ENCODE data around the gene TMEM141.

The TMEM141 gene

GRCh38 chr9:136790640-136791515, at the start of gene TMEM141:
Gene TMEM141, plus strand, starts transcription at chr9:136791344. Its CDS starts 27 bp downstream, at chr9:136791371.
- peak; percentile 99 for DNase-seq (ENCODE audit: low spot score)

GRCh38 chr9:136741883-136742571, 49.1 kb upstream of the TMEM141 start:
- no peak for DNase-seq (ENCODE audit: low spot score)

- DNase-seq (ENCODE audit: low spot score), result no peak
Measured at GRCh38 chr9:136742591-136743391, 48.4 kb upstream of the TMEM141 start, which contains the start of gene LCN10. Gene LCN10, minus strand, starts transcription at chr9:136742940. Its CDS starts 37 bp downstream, at chr9:136742903.

DNA sequence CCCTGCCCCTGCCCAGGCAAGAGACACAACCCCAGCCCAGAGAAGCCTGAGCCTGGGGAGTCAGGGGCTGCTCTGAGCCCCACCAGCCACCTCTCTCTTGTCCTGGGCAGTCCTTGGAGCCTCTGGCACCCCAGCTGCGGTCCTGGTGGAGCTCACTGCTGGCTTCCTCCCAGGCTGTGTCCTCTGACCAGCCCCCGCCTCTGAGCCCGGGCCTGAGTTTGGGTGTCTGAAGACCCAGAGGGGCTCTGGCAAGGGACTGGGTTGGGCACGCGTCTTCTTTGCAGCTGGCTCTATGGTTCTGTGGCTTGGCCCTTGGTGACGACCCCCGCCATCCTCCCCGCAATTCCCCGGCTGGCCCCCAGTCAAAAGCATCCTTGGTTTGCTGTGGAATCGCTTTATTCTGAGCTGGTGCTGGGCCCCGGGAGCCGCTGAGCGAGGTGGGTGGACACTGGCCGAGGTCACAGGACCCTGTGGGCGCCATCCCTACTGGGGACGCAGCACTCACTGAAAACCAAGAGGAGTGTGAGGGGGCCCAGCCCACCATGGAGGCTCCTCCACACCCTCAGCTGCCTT, 47.4 kb upstream of the TMEM141 start:
- no peak for DNase-seq (ENCODE audit: low spot score)

DNA sequence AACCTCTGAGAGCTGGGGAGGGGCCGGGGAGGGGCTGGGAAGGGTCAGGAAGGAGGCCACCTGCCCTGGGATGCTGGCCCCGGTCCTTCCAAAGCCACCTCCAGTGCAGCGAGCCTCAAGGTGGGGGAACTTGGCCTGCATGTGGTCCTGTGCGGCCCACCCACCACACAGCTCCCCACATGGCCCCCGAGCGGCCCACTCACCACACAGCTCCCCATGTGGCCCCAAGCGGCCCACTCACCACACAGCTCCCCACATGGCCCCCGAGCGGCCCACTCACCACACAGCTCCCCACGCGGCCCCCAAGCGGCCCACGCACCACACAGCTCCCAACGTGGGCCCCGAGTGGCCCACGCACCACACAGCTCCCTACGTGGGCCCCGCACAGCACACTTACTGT, 46.4 kb upstream of the TMEM141 start:
- no peak for DNase-seq (ENCODE audit: low spot score)

DNA sequence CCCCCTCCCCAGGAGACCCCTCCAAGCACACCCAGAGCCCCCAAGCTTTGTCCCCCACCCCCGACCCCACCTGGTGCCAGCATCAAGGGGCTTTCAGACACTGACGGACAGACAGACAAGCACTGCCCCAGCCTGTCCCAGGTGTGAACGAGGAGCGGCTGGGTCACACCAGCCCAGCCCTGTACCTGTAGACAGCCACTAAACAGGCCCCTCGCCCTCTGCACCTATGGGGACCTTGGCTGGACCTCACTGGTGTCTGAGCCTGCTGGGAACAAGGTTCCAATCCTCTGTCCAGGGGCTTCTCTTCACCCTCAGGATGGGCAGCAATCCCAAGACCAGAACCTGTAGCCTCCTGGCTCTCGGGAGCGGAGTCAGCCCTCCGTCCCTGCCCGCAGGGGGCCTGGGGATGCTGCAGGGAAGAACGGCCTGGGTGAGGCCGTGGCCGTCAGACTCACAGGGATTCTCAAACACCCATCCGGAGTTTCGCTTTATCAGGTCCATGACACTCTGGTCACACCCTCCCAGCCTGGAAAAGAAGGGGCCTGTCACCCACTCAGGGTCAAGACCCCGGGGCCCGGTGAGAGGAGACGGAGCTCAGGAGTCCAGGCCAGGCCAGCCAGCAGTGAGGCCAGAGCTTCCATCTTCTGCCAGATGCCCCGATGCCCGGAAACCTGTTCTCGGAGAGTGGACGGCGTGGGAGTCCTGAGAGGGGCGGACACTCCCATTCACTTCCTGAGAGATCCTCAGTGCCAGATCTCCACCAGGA, 45.6 kb upstream of the TMEM141 start:
- DNase-seq (ENCODE audit: low spot score), result no peak

DNA sequence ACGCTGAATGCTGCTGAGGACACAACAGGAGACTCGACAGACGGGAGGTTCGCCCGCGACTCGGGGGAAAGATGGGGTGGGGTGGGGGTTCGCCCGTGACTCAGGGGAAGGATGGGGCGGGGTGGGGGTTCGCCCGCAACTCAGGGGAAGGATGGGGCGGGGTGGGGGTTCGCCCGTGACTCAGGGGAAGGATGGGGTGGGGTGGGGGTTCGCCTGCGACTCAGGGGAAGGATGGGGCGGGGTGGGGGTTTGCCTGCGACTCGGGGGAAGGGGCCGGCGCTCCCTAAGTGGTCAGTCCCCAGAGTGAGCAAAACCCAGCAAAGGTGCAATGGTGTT, 45.0 kb upstream of the TMEM141 start:
- no peak for DNase-seq (ENCODE audit: low spot score)

GRCh38 chr9:136746621-136747020, 44.5 kb upstream of the TMEM141 start:
- no peak for DNase-seq (ENCODE audit: low spot score)

DNA sequence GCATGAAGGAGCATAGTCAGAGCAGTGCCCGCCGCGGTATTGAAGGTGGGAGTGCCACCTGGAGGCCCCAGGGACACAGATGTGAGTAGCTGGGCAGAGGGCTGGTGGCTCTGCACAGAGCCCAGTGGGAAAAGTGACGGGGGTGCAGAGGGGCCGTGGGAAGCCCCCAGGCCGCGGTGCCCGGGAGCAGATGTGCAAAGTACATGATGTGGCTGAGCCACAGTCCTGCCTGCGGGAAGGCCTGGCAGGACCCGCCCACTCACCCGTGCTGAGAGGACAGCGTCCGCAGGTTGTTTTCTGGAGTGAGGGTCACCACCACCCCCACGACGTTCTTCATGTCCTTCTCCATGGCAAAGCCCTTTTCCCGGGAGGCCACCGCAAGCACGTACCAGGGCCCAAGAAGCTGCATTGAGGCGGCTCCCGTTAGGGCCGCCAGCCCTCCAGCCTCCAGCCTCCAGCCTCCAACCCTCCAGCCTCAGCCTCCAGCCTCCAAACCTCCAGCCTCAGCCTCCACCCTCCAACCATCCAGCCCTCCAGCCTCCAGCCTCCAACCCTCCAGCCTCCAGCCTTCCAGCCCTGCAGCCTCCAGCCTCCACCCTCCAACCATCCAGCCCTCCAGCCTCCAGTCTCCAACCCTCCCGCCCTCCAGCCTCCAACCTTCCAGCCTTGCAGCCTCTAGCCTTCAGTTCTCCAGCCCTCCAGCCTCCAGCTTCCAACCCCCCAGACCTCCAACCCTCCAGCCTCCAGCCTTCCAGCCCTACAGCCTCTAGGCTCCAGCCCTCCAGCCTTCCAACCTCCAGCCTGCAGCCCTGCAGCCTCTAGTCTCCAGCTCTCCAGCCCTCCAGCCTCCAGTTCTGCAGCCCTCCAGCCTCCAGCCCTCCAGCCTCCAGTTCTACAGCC, 43.7 kb upstream of the TMEM141 start:
- DNase-seq (ENCODE audit: low spot score), result no peak

GRCh38 chr9:136748201-136748600, 42.9 kb upstream of the TMEM141 start, which contains the start of gene LCN6:
Gene LCN6, minus strand, starts transcription at chr9:136748525. Its CDS starts 42 bp downstream, at chr9:136748483.
- DNase-seq (ENCODE audit: low spot score), result no peak

DNA sequence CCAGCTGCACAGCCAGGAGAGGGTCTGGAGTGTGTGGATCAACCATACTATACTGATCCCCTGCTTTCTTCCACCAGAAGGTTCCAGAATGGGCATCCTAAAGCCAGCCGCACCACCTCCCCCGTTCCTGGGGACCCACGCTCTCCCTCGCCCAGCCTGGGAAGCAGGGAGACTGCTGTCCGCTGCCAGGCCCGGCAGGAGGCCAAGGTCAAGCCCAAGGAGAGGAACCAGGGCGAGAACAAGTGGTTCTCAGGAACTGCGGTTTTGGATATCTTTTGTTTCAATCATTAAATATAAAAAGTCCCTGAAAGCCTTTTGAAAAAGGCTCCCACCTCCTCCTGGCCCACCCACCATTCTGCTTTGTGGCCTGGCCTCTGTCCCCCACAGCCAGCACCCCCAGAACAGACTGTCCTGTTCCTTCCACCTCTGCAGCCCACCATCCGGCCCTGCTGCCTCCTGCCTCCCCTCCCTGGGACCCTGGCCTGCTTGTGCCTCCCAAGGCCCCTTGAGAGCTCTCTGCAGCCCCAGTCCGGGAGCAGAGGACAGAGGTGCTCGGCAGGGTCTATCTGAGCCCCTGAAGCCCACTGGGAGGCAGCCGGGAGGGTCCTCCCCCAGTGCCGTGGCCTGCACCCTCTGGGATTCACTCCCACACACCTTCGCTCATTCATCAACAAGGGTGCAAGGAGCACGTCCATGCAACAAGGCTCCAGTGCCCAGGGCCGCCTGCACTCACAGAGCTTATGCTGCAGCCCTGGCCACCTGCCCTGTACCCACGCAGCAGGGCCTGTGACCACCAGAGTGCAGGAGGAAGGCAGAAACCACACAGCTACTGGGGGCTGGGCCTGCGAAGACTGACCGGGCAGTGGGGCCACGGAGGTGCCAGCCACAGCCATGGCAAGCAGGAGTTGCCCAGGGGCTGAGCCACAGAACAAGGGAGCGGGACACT, 42.2 kb upstream of the TMEM141 start:
- no peak for DNase-seq (ENCODE audit: low spot score)

- DNase-seq (ENCODE audit: low spot score), result no peak
Measured at GRCh38 chr9:136750526-136750925, 40.6 kb upstream of the TMEM141 start.

GRCh38 chr9:136751244-136751643, 39.9 kb upstream of the TMEM141 start:
- no peak for DNase-seq (ENCODE audit: low spot score)

- no peak for DNase-seq (ENCODE audit: low spot score)
Measured at GRCh38 chr9:136751814-136752213, 39.3 kb upstream of the TMEM141 start.

DNA sequence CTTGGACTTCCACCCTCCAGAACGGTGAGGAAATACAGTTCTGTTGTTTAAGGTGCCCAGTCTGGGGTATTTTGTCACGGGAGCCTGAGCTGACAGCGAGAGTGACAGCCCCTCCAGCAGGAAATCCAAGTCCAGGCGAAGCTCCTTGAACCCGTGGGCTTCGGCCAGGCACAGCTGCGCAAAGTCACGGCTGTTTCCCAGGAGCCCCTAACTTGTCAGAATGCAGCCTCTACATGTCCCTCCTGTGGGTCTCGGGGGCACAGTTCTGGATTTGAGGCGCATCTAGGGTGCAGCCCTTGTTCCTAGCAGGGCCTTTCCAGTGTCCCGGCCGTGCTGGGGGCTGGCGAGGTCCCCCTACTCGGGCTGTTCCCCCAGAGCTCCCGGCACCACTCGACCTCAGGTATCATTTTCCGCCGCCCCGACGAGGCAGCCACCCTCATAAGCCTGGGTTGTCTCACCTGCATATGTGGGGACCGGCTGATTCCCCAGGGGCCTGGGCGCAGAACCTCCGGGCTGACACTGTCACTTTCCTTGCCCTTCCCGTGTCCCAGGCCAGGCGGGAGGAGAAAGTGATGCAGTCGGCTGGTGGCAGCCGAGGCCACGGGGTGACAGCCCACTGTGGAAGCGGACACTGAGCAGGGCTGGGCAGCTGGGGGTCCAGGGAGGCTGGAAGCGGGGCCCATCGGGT, 37.6 kb upstream of the TMEM141 start:
- DNase-seq (ENCODE audit: low spot score), result no peak

- DNase-seq (ENCODE audit: low spot score), result no peak
Measured at GRCh38 chr9:136754059-136754572, 37.0 kb upstream of the TMEM141 start.

- DNase-seq (ENCODE audit: low spot score), result no peak
Measured at GRCh38 chr9:136754626-136755301, 36.4 kb upstream of the TMEM141 start.

Data from pons (tissue), 1 donor.